ENCODE results near the gene SF3A1. TPM values are rescaled to one million over a fixed set of nuclear protein-coding genes. Genes with fewer than 3 reads are reported as not detected.

Gene SF3A1
- total and polyA plus RNA-seq, 2 of the 13 experiments (the other 11 are each of a cell fraction or from before 2014, with no cell fraction given): 10.0 to 22.0 TPM

DNA sequence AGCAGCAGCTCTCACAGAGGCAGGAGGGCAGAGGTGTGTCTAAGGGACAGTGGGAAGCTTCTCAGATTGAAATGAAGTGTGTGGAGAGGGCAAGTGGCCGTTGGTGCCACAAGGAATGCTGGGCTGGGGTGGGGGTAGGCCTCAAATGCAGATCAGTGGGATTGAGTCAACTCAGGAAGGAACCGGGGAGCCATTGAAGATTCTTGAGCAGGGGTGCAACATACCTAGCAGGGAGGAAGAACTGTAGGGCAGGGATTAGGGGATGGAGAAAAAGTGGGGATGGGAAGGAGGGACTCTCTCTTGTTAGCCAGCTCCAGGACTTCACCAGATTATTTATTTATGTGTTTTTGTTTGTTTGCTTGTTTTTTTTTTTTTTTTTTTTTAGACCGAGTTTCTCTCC lies 37.2 kb upstream of the SF3A1 start:
- Histone ChIP-seq H2AFZ (ENCODE audit: low read length) (no peak overlapping the region), H3K4me3 (replicated peaks in 1 of 3; ENCODE audit: insufficient read depth in 1 of 3, low read depth in 2 of 3, low read length in 3 of 3) (no peak overlapping the region), H3K9ac (ENCODE audit: insufficient read depth, low read depth, low read length) (no peak overlapping the region), H3K4me2 (ENCODE audit: low read depth, low read length) (no peak overlapping the region), H3K79me2 (ENCODE audit: insufficient read depth, low read length) (no peaks in the 10 kb centered on the region), H3K9me3 (ENCODE audit: low read length) (no peaks in the 10 kb centered on the region; the same call in 1 of the 2 replicates), H3K4me1 (ENCODE audit: insufficient read depth, low read length) (peaks cover 66% of the 10 kb centered on the region), H3K27ac (ENCODE audit: extremely low read length, insufficient read depth, low read length) (no peak overlapping the region), H3K27me3 (ENCODE audit: control insufficient read depth in 1 of 2, insufficient read depth in 2 of 2, low read length in 2 of 2) (peaks cover 0 to 4% of the 10 kb centered on the region in 2 experiments; a peak in 1 of 5 replicates), H3K36me3 (replicated peaks in 1 of 2; ENCODE audit: control insufficient read depth in 1 of 2, insufficient read depth in 2 of 2, low read length in 2 of 2) (no peaks in the 10 kb centered on the region), H4K20me1 (ENCODE audit: insufficient read depth, low read length) (no peaks in the 10 kb centered on the region)
- no peak for TF ChIP-seq LCORL (IDR thresholded peaks at IDR 0.05)
- no peak for TF ChIP-seq LCORL (CRISPR knock-in tag; IDR thresholded peaks at IDR 0.05)
- TF ChIP-seq RARA (CRISPR knock-in tag; IDR thresholded peaks at IDR 0.05): no peak
- TF ChIP-seq SUZ12 (IDR thresholded peaks at IDR 0.05; ENCODE audit: low read depth, low read length): no peak
- TF ChIP-seq HDAC6 (IDR thresholded peaks at IDR 0.05; ENCODE audit: low read depth, low read length): no peak
- TF ChIP-seq ZNF274 (CRISPR knock-in tag; IDR thresholded peaks at IDR 0.05): no peak
- TF ChIP-seq, protein P1, sequence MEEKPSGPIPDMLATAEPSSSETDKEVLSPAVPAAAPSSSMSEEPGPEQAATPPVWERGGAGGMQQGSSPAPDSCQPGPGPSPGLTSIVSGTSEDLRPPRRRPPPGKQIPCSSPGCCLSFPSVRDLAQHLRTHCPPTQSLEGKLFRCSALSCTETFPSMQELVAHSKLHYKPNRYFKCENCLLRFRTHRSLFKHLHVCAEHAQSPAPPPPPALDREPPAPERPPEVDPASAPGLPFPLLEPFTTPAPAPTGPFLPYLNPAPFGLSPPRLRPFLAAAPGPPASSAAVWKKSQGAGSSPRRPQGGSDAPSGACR (CRISPR knock-in tag; IDR thresholded peaks at IDR 0.05): no peak
- TF ChIP-seq GABPB1 (CRISPR knock-in tag; IDR thresholded peaks at IDR 0.05): no peak
- TF ChIP-seq, protein P2, sequence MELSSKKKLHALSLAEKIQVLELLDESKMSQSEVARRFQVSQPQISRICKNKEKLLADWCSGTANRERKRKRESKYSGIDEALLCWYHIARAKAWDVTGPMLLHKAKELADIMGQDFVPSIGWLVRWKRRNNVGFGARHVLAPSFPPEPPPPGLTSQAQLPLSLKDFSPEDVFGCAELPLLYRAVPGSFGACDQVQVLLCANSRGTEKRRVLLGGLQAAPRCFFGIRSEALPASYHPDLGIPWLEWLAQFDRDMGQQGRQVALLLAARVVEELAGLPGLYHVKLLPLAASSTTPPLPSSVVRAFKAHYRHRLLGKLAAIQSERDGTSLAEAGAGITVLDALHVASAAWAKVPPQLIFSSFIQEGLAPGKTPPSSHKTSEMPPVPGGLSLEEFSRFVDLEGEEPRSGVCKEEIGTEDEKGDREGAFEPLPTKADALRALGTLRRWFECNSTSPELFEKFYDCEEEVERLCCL (CRISPR knock-in tag; IDR thresholded peaks at IDR 0.05; ENCODE audit: borderline replicate concordance): no peak
- in situ Hi-C loops (cut with HindIII; ENCODE audit: extremely low pct_ligation_motif_present, low pct_unique_long_range_greater_than_20kb): loop anchor here (5.0 to 25.0 kb wide), 3 partner anchors 33 to 282 kb away; partner anchors contain the start of gene MTFP1
- ChIA-PET POLR2A (interaction anchor here (10.2 kb wide), 1 partner anchor 30 kb away, joined by 164 read pairs; the partner anchor contains the start of gene MTFP1), CTCF (ENCODE audit: low intra/inter-chr PET ratio, low total read pairs) (no interaction called here)
- ATAC-seq (no peak), DNase-seq (ENCODE audit: low spot score) (no peak), FAIRE-seq (no peak)
- BruUV-seq (replicated peaks): no TSS peak
- intact Hi-C loops (cut with micrococcal nuclease; ENCODE audit: unreplicated experiment): no loop called here
- 37% methylated on average over 3 of the region's 3 CpGs for WGBS (ENCODE audit: low lambda C conversion rate)
